Measurements from ENCODE around the gene IPO5.

IPO5 gene

DNA sequence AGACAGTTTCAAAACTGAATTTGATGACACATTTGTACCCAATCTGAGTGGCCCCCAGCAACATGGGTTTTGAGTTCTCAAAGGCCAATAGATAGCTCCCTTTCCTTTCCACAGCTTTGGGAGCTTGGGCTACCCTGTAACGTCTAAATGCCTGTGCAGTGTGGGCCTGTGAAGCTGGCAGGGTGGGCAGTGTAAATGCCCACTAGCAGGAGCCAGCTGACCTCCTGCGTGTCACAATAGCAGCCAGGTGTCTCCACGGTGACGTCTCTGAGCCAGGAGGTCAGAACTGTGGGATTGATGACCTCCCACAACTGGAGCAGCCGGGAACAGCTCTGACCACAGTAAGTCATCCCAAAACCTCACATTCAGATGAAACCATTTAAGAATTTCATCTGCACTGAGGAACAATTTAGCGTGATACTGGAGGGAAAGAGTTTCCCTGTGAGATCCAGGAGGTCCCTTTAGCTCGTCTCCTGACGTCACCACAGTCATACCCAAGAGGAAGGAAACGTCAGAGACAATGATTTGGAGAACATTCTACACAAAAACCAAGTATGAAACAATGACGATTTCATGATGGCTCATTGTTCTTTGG is at the start of gene IPO5:
TSS of gene IPO5 (plus strand) at position 300 of the 595 bp plus-strand sequence. CDS start 23,022 bp downstream, outside the sequence.
- DNase-seq (ENCODE audit: low read depth in 2 of 3, low spot score in 1 of 3): no peak

DNA sequence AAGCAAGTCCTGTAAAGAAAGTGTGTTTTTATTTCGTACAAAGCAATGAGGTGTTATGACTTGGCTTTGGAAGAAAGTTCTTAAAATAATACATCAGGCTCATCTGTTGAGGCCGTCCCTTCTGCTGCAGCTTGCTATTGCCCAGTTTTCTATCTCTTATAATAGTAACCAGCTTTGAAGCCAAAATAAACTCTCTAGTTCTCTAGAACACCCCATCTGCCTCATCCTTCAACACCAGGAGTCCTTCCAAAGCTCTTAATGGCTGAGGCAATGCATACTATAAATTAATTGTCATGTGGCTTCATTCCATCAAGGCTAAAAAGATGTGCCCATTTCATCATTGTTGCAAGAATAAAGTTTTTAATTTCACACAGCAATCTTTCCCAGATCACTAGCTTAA is 49.4 kb upstream of the IPO5 start:
- DNase-seq (ENCODE audit: low read depth in 2 of 3, low spot score in 1 of 3): no peak

DNA sequence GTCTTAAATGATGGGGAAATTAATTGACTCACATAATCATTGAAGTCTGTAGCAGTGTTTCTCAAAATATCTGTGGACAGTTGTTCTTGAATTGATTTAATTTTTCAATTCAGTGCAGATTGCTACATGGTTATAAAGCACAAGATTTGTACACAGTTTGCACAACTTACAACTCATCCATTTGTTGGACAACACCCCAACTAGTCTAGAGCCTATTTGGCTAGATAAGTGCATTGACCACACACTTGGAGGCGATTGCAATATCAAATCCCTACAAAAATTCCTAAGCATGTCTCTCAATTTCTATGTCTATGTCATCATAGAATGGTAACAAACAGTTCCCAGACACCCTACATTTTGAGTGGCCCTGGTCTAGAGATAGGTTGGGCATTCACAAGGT is 48.0 kb upstream of the IPO5 start:
- no peak for DNase-seq (ENCODE audit: low read depth in 2 of 3, low spot score in 1 of 3)

DNA sequence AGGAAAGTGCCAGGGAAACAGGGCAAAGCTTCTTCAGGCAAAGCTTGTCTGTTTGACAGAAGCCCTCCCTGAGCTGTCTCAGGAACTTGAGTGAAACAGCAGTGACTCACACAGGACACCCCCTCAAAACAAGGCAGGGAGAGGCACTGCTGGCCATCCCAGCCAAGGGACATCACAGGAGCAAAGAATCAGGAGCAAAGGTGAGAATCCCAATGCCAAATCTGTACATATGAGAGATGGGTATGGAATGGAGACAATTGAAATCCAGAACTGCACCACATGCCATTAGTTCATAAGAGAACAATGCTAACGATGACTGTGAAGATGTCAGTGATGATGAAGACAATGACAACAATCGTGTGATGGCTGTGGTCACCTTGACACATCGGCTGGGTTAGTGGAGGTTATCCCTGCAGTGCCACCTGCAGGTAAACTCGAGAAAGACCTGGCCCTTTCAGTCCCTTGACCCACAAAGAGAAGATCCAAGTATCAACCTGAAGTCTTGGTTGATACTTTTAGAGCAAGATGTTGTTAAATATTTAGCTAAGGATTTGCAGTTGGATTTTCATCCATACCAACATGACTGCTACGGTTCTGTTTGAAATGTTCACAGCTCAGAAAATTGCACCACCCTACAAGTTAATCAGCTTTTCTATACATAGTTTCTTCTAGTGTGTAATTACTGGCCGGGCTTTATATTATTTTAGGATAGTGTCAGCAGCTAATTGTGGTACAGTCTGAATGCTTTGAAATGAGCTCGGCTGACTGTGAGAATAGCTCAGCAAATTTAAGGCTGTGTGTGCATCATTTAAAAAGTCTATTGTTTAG is 42.0 kb upstream of the IPO5 start:
- peak in 1 of 3 donors; percentile 5 for DNase-seq (ENCODE audit: low read depth in 2 of 3, low spot score in 1 of 3)

DNA sequence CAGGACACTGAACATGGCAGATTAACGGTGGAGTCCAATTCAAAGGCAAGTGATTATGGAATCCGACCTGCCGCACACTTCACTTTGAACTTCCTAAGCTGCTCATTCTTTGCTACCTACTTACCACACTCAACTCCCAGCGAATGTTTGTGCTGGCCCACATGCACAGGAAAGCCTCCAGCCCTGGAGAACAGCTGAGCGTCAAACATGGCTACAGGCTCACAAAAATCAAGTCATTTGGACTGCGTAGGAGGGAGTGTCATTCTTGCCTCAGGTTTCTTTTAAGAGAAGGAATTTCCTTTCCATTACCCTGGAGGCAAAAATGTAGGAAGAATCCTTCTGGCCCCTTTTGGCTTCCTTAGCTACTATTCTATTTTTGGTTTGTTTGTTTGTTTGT is 41.3 kb upstream of the IPO5 start:
- DNase-seq (ENCODE audit: low read depth in 2 of 3, low spot score in 1 of 3): no peak

DNA sequence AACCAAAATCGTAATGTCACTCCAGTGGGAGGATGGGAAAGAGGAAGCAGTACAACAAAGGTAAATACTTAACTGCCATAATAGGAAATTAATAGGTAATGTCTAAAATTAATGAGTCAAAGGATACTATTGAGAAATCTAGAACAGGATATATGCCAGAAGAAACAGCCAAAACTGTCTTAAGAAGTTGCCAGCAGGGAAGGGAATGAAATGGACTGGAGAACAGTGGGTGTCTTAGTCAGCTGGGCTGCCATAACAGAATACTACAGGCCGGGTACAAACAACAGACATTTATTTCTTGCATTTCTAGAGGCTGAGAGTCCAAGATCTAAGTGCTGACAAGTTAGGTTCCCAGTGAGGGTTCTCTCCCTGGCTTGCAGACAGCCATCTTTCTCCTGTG is 40.3 kb upstream of the IPO5 start:
- DNase-seq (ENCODE audit: low read depth in 2 of 3, low spot score in 1 of 3): no peak

DNA sequence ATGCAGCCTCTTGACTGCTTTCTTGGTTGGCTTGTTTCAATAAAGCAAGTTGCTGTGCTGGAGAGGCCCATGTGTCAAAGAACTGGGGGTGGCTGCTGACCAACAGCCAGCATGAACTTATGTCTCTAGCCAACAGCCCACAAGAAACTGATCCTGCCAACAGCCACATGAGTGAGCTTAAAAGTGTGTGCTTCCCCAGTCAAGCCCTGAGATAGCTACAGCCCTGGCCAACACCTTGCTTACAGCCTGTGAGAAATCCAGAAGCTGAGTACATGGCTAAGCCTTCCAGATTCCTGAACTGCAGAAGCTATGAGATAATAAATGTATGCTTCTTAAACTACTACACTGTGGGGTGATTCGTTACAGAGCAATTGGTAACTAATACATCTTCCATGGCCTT is 38.9 kb upstream of the IPO5 start:
- no peak for DNase-seq (ENCODE audit: low read depth in 2 of 3, low spot score in 1 of 3)

DNA sequence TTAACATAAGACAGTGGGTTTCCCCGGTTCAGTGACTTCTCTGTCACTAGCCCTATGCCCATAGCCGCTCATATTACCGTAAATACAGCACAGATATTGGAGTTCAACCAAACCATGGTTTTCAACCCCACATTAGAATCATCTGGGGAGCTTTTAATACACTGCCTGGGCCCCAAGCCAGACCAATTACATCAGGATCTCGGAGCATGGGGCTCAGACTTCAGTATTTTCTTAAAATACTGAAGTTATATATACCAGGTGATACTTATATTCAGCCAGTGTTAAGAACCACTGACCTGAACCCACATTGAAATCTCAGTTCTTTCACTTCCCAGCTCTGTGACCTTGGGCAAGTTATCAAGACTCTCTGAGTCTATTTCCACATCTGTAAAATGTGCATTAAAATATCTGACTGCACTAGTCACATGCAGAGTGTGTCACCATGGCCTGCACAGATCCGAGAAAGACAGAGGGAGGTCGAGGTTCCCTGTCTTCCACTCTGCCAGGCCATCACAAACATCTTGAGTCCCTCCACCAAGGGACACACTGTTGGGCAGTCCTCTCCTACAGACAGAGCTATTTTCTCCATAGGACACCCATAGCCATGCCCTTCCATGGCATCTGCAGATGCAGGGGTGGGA is 32.2 kb upstream of the IPO5 start:
- no peak for DNase-seq (ENCODE audit: low read depth in 2 of 3, low spot score in 1 of 3)

DNA sequence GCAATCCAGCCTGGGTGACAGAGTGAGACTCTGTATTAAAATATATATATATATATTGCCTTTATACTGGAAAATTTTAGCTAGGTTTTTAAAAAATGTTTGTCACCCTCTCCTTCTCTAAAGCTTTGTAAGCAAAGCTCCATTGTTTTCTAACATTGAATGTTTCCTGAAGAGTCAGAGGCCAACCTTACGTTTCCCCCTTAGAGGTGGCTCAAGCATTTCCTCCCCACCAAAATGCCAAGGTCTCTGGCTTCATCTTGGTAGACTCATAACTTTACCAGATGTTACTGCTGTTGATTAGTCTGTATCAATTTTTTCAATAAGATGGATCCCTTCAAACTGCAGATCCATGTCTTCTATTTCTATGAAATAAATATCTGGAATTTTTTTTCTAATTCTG is 25.2 kb upstream of the IPO5 start:
- no peak for DNase-seq (ENCODE audit: low read depth in 2 of 3, low spot score in 1 of 3)

DNA sequence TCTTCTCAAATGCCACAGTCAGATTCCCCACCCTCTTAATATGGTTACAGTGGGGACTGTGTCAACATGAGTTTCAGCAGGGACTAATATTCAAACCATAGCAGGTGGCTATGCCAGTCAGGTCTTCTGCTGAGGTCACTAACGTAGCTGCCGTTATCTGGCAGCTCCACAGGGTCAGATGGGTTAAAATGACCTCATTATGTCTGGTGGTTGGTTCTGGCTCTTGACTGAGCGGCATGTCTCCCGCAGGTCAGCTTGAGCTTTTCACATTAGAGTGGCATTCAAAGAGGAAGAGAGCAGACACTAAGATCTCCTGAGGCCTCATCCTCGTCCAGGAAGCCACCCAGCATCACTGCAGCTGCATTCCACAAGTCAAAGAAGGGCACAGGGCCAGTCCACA is 21.4 kb upstream of the IPO5 start:
- no peak for DNase-seq (ENCODE audit: low read depth in 2 of 3, low spot score in 1 of 3)

DNA sequence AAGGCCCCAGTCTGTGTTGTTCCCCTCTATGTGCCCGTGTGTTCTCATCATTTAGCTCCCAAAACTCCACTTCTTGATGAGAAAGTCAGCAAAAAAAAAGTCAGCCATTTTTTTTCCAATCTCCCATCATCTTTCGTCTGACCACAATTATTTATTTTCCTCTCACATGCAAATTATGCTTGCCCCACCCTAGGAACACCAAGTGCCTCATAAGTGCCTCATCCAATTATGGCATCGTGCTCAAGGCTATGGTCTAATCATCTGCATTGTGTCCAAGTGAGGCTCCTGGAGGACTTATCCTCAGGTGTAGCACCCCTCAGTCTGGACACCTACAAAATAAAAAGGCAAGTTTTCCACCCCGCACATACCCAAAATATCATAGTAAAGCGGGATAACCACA is 20.8 kb upstream of the IPO5 start:
- no peak for DNase-seq (ENCODE audit: low read depth in 2 of 3, low spot score in 1 of 3)

DNA sequence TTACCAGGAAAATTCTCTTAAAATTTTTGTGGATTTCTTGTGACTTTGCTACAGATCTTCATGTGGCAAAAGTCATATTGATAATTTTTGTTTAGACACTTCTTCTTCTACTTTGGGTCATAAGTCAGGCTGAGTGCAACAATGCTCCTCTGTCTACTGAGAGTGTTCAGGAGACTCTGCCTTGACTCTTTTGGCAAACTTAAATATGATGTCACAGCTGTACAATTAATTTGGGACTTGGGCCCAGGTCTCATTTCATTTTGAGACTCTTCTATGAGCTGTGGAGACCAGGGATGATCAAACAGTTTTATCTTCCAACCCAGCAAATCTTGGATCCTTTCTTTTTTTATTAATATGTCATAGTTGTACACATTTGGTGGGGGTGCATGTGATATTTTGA is 19.7 kb upstream of the IPO5 start:
- DNase-seq (ENCODE audit: low read depth in 2 of 3, low spot score in 1 of 3): no peak

DNA sequence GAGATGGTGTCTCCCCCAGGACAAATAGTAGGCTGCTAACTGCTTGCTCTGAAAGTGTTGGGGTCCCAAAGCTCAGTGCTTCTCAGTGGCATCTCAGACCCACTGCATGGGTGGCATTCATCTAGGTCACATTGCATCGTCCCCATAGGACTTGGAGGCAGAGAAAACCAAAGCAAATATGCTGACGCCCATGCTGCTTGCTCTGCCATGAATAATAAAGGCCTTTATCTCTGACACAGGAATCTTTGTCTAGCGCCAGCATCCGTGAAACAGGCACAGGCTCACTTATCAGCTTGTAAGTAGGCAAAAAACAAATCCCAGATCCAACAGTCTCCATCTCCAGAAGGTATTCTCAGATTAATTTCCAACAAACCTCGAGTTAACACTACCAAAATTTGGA is 18.9 kb upstream of the IPO5 start:
- DNase-seq (ENCODE audit: low read depth in 2 of 3, low spot score in 1 of 3): no peak

DNA sequence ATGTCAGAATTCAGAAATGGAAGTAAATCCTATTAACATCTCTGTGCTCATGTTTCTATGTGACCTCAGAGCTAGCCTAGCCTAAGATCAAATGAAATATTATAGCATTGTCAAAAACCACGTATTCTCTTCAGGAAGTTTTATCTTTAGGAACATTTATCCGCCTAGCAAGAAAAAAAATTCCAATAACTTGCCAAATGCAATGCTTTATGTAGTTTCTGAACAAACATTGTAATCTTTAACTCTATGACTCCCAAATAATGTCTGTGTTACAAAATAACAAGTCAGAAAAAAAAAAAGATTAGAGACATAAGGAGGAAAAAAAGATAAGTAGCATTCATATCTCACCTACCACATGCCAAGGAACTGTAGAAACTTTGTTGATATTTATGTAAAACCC is 18.4 kb upstream of the IPO5 start:
- DNase-seq (ENCODE audit: low read depth in 2 of 3, low spot score in 1 of 3): no peak

DNA sequence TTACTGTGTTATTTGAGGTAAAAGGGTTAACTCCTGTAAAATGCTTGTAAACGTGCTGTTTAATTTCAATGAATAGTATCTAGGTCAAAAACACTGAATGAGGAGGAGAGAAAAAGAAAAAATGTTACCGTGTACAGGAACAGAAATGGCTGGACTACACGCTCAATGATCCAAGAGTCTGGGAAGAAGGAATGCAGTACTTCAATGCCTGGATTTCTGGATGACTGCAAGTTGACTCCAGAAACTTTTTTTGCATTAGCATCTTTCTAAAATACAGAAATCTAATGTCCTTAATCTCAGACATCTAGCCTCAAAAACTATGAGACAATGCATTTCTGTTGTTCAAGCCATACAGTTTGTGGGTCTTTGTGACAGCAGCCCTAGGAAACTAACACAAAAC is 17.4 kb upstream of the IPO5 start:
- DNase-seq (ENCODE audit: low read depth in 2 of 3, low spot score in 1 of 3): no peak

DNA sequence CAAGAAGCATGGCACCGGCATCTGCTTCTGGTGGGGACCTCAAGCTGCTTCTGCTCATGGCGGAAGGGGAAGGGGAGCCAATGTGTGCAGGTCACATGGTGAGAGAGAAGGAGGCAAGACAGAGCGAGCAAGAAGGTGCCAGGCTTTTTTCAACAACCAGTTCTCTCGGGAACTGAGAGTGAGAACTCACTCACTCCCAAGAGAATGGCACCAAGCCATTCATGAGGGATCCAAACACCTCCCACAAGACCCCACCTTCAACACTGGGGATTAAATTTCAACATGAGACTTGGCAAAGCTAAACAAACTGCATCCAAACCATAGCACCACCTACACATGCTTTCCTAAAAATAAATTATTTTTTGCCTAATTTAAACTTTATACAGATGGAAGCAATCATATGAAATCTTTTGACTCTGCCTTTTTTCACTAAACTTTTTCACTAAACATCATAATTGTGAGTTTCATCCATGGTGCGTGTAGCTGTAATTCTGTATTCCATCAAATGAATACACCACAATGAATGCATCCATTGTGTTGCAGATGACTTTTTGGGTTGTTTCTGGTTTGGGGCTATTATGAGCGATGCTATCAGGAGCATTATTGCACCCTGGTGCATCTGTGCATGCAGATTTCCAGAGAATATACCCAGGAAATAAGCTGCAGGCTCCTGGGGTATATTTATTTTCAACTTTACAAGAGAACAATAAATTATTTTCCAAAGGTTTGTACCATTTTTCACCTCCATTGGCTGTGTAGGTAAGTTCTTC is 14.6 kb upstream of the IPO5 start:
- no peak for DNase-seq (ENCODE audit: low read depth in 2 of 3, low spot score in 1 of 3)

DNA sequence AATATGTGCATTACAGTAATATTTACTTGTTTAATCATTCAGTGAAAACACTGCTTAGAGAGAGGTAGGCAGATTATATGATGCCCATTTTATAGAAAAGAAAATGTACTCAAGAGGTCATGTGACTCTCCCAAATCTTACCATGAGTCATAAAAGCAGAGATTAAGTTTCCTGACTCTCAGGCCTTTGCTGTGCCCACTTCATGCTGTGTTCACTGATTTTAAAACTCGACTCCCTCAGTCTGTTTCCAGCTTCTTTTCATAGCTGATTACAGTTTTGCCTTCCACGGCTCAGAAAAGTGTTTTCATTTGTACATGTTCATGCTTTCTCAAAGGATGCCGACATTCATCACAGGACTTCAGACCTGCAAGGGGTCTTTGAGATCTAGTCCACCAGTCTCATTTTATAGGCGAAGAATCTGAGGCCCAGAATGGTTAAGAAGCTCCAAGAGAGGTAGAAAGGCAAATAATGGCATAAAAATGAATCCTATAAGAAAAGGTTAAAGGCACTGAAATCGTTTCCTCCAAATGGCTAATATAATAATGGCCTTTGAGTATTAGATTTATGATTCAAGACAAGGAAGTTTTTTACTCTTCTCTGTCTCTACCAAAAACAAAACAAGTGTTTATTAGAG is 9.0 kb upstream of the IPO5 start:
- no peak for DNase-seq (ENCODE audit: low read depth in 2 of 3, low spot score in 1 of 3)

DNA sequence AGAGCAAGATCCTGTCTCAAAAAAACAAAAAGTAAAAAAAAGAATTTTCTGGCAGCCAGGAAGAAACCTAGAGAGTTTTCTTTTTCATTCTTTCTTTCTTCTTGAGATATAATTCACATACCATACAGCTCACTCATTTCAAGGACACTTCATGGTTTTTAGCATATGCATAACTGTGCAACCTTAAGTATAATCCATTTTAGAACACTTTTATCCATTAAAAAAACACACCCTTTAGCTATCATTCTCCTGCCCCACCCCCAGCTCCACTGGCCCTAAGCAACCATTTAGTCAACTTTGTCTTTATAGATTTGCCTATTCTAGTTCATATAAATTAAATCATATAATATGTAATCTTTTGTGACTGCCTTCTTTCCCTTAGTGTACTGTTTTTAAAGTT is 8.1 kb upstream of the IPO5 start:
- DNase-seq (ENCODE audit: low read depth in 2 of 3, low spot score in 1 of 3): no peak

DNA sequence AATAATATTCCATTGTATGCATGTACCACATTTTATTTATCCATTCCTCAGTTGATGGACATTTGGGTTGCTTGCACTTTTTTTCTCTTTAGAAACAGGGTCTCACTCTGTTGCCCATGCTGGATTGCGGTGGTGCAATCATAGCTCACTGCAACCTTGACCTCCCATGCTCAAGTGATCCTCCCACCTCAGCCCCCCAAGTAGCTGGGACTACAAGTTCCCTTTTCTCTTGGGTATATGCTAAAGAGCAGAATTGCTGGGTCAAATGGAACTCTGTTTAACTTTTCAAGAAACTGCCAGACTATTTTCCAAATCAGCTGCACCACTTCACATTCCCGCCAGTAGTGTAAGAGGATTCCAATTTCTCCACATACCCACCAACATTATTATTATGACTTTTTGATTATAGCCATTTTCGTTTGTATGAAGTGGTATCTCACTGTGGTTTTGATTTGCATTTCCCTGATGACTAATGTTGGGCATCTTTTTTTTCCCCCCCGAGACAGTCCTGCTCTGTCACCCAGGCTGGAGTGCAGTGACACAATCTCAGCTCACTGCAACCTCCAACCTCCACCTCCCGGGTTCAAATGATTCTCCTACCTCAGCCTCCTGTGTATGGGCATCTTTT is 7.6 kb upstream of the IPO5 start:
- no peak for DNase-seq (ENCODE audit: low read depth in 2 of 3, low spot score in 1 of 3)

DNA sequence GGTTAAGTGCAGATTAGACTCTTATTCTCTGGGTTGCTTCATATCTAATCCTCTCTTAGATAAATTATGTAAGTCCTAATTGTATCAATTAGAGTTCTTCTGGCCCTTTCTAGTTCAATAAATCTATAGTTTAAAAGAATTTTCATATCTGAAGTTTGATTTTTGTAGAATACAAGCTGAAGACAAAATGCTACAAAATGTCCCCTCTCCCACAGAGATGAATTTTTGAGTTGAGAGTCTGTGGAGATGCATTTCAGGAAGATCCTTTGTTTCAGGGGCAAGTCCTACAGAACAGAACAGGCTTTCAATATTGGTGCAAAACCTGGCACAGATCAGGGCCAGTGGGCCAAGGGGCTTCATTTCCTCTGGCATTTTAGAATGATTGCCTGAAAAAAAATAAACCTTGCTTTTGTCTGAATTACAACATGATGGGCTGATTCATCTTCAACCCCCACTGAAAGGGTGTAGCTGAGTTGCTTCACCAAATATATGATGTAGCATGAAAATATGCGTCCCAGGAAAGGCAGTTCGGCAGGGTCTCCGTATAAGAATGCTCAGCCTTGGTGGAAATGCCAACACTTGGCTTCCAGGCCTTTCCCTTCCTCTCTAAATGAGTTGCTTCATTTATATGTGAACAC is 6.4 kb upstream of the IPO5 start:
- DNase-seq (ENCODE audit: low read depth in 2 of 3, low spot score in 1 of 3): no peak
